HUES48 (cell line): Measurements from ENCODE around the gene TWIST2.

Experiments
- H3K27ac ChIP-seq: one replicate; pipeline ENCODE4 v1.7.0; 2013; ENCODE audit warnings: low read depth, low read length, inconsistent platforms
- H3K27me3 ChIP-seq: 2 replicates; pipeline ENCODE4 v1.6.1; 2013; ENCODE audit warnings: mild to moderate bottlenecking, low read length; ENCODE audit not compliant: control insufficient read depth, insufficient read depth
- H3K36me3 ChIP-seq: 2 replicates; pipeline ENCODE4 v1.6.1; 2013; ENCODE audit warnings: low read length; ENCODE audit not compliant: control insufficient read depth, insufficient read depth
- H3K4me1 ChIP-seq: 2 replicates; pipeline ENCODE4 v1.6.1; 2013; ENCODE audit warnings: mild to moderate bottlenecking, low read length; ENCODE audit not compliant: control insufficient read depth, insufficient read depth
- H3K4me3 ChIP-seq: 2 replicates; pipeline ENCODE4 v1.5.1; 2013; ENCODE audit warnings: mild to moderate bottlenecking, low read depth, low read length
- H3K9ac ChIP-seq: 2 replicates; pipeline ENCODE4 v1.6.1; 2013; ENCODE audit warnings: mild to moderate bottlenecking, low read depth, low read length, moderate library complexity
- H3K9me3 ChIP-seq: 2 replicates; pipeline ENCODE4 v1.6.1; 2013; ENCODE audit warnings: low read length; ENCODE audit not compliant: control insufficient read depth, insufficient read depth

The TWIST2 gene

GRCh38 chr2:238855891-238856580 is 8.2 kb downstream of the TWIST2 start:
- Histone ChIP-seq H3K9ac (no peak overlapping the region), H3K27ac (no peak overlapping the region), H3K4me3 (no peak overlapping the region), H3K4me1 (0 out of 2 replicates have a peak, but pooled peaks cover 3% of the 10 kb centered on the region), H3K9me3 (no peaks in the 10 kb centered on the region), H3K27me3 (peaks cover 15% of the 10 kb centered on the region), H3K36me3 (no peaks in the 10 kb centered on the region)

- Histone ChIP-seq H3K4me3 (no peak overlapping the region), H3K4me1 (0 out of 2 replicates have a peak, but pooled peaks cover 3% of the 10 kb centered on the region), H3K36me3 (no peaks in the 10 kb centered on the region), H3K9ac (no peak overlapping the region), H3K9me3 (no peaks in the 10 kb centered on the region), H3K27ac (no peak overlapping the region), H3K27me3 (0 out of 2 replicates have a peak, but pooled peaks cover 6% of the 10 kb centered on the region)
Observed at GRCh38 chr2:238856713-238857567, 9.1 kb downstream of the TWIST2 start.

DNA sequence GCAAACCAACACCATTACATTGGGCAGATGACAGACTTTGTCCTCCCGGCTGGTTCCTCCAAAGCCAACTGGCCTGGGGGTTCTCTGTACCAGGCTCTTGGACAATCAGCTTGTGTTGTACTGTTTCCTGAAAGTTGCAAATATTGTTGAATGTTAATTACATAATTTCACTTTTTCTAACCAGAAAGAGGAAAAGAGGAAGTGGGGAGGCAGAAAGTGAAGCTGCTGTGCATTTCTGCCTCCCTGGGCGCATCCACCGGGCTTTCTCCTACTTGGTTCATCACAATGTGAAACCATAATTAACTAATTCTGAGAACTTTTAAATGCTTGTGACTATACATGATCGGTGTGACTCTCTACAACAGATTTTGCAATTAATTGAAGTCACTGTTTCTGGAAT is 10.1 kb downstream of the TWIST2 start:
- Histone ChIP-seq H3K9me3 (no peaks in the 10 kb centered on the region), H3K27me3 (0 out of 2 replicates have a peak, but pooled peaks cover 6% of the 10 kb centered on the region), H3K9ac (no peak overlapping the region), H3K27ac (no peak overlapping the region), H3K36me3 (no peaks in the 10 kb centered on the region), H3K4me1 (0 out of 2 replicates have a peak, but pooled peaks cover 3% of the 10 kb centered on the region), H3K4me3 (no peak overlapping the region)

DNA sequence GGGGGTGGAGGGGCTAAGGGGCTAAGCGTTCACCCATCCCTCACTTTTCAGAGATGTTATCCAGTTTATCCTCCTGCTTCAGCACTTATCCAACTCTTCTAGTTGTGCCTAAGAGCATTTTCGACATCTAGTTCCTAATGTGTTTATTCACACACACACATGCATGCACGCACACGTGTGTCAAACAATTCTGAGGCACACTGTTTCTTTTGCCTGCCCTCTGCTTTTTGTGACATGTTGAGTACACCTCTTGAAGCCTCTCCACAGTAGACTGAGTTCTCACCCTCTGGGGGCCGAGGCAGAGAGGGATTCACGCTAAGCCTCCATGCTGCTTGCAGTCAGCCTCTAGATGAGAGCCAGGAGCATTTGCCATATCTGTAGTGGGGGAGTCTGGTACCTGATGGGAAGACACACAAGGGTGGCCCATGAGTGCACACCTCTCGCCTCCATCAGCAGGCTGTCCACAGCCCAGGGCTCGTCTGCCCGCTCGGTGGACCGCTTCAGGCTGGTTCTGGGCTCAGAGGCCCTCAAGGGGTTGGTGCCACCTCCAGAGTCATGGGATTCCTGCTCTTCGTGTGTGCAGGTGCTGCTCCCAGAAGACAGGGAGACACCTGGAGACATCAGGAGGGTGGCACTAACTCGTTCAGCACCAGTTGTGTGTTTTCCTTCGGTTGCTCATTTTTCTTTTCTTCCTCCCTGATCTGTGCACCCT is 11.9 kb downstream of the TWIST2 start:
- Histone ChIP-seq H3K4me1 (peaks cover 15% of the 10 kb centered on the region), H3K4me3 (no peak overlapping the region), H3K9ac (no peak overlapping the region), H3K27me3 (no peaks in the 10 kb centered on the region), H3K9me3 (no peaks in the 10 kb centered on the region), H3K27ac (no peak overlapping the region), H3K36me3 (no peaks in the 10 kb centered on the region)

DNA sequence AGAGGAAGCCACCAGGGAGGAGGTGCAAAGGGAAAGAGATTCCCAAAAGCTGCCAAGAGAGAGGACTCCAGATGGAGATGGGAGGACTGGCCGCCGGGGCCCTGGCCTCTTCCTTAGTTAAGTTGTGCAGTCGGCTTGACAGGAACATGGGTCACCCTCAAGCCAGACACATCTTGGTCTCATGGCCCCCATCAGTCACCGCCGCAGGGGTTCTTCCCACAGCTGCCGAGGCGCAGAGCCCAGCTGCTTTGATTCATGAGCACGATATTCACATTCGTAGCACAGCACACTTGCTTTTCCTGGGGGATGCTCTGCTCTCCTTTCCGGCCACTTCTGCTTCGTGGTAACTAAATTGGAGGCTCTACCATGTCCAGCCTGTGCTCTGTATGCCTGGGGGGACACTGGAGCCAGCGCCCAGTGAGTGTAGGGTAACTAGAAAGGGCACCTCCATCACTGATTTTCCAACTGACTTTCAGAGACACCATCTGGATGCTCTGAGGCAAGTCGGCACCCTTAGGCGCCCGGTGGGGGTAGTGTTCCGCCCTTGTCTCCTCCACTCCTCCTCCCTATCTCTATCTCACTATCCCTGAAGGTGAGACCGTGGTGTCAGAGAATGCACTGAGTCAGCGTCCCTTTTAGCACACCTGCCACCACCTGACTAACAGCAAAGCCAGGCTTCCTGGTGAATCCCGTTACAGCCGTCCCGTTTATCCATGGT is 13.3 kb downstream of the TWIST2 start:
- no peak overlapping the region for H3K9ac ChIP-seq
- H3K27ac ChIP-seq = no peak overlapping the region
- no peaks in the 10 kb centered on the region for H3K9me3 ChIP-seq
- H3K4me1 ChIP-seq = peaks cover 16% of the 10 kb centered on the region
- H3K27me3 ChIP-seq = no peaks in the 10 kb centered on the region
- no peaks in the 10 kb centered on the region for H3K36me3 ChIP-seq
- no peak overlapping the region for H3K4me3 ChIP-seq

DNA sequence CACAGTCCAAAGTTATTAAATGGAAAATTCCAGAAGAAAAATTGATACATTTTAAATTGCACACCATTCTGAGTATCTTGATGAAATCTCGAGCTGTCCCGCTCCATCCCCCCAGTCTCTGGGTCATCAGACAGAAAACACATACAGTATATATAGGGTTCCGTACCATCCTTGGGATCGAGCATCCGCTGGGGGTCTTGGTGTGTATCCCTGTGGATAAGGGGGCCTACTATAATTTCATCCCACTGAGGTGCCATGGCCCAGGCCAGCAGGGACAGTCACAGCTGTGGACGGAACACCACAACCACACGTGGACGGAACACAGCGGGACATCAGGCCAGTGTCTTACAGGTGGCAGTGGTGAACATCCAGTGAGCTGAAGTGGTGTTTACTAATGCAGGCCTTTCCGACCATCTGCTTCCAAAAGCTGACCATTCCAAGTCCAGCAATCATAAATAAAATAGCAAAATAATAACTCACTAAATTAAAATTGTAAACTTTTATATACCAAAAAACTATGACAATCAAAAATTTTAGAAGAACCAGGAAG is 14.0 kb downstream of the TWIST2 start:
- H3K4me1 ChIP-seq = peaks cover 16% of the 10 kb centered on the region
- no peaks in the 10 kb centered on the region for H3K36me3 ChIP-seq
- no peak overlapping the region for H3K9ac ChIP-seq
- H3K27ac ChIP-seq = no peak overlapping the region
- no peak overlapping the region for H3K4me3 ChIP-seq
- H3K27me3 ChIP-seq = no peaks in the 10 kb centered on the region
- no peaks in the 10 kb centered on the region for H3K9me3 ChIP-seq

DNA sequence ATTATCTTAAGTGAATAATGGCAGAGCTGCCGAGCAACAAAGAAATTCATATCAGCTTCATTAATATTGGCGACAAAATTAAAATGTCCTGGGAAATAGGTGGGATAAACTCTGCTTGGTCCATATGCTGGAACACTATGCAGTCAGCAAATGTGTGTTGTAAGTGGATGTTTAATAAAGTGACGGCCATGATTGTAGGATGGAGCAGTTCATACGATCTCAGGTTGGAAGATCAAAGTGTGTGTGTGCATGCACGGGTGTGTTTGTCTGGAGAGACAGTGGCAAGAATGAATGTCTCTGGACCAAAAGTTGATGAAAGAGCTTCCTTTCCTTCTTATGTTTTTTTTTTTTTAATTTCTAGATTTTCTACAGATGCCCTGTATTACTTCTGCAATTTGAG is 14.8 kb downstream of the TWIST2 start:
- no peaks in the 10 kb centered on the region for H3K27me3 ChIP-seq
- no peak overlapping the region for H3K27ac ChIP-seq
- no peak overlapping the region for H3K9ac ChIP-seq
- H3K4me1 ChIP-seq = peaks cover 16% of the 10 kb centered on the region
- H3K36me3 ChIP-seq = no peaks in the 10 kb centered on the region
- no peak overlapping the region for H3K4me3 ChIP-seq
- H3K9me3 ChIP-seq = no peaks in the 10 kb centered on the region

GRCh38 chr2:238863231-238863630 is 15.3 kb downstream of the TWIST2 start:
- H3K9me3 ChIP-seq = no peaks in the 10 kb centered on the region
- H3K9ac ChIP-seq = no peak overlapping the region
- no peaks in the 10 kb centered on the region for H3K36me3 ChIP-seq
- peaks cover 16% of the 10 kb centered on the region for H3K4me1 ChIP-seq
- no peak overlapping the region for H3K27ac ChIP-seq
- H3K4me3 ChIP-seq = no peak overlapping the region
- no peaks in the 10 kb centered on the region for H3K27me3 ChIP-seq

GRCh38 chr2:238863749-238864206 is 15.9 kb downstream of the TWIST2 start:
- Histone ChIP-seq H3K9ac (no peak overlapping the region), H3K27me3 (no peaks in the 10 kb centered on the region), H3K4me1 (peaks cover 16% of the 10 kb centered on the region), H3K27ac (peak overlapping the region; percentile 76), H3K4me3 (no peak overlapping the region), H3K36me3 (no peaks in the 10 kb centered on the region), H3K9me3 (no peaks in the 10 kb centered on the region)
